ENCODE results near the gene CMIP. TPM values are rescaled to one million over a fixed set of nuclear protein-coding genes. Genes with fewer than 3 reads are reported as not detected.

CMIP gene
- polyA plus RNA-seq, 1 donor from 2014 or later = 15.1 TPM

DNA sequence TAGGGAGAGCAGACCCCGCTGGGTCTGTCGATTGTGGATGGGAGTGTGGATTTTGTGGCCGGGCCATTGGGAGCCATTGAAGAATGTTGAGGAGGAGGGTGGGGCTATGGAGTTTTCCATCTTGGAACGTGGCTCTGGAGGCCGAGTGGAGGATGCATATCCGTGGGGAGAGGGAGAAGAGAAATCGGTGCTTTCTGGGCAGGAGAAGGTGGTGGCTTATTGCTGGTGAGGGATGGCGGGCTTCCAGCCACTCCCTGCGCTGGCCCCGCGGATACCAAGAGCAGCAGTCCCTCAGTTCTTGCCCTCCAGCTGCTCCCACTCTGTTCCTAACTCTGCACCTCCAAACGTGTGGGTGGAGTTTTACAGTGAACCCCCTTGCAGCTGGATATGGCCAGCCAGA is 162.4 kb downstream of the CMIP start:
- Histone ChIP-seq H3K79me2 (replicated peaks; ENCODE audit: insufficient read depth, low read length) (peaks cover 20% of the 10 kb centered on the region), H3K9me3 (ENCODE audit: low read length) (no peaks in the 10 kb centered on the region), H3K27ac (ENCODE audit: low read length) (no peak overlapping the region), H3K27me3 (ENCODE audit: insufficient read depth, low read depth, low read length) (no peaks in the 10 kb centered on the region), H3K9me2 (ENCODE audit: insufficient read depth, low read length) (no peaks in the 10 kb centered on the region), H3K4me2 (ENCODE audit: low read length) (no peak overlapping the region), H4K20me1 (ENCODE audit: insufficient read depth) (no peaks in the 10 kb centered on the region), H3K4me3 (ENCODE audit: low read length) (no peak overlapping the region), H2AFZ (ENCODE audit: low read depth, low read length) (no peak overlapping the region), H3K9ac (ENCODE audit: low read length) (no peak overlapping the region), H3F3A (ENCODE audit: insufficient read depth, low read length, poor library complexity, severe bottlenecking) (no peaks in the 10 kb centered on the region), H3K36me3 (ENCODE audit: insufficient read depth, low read length) (peaks cover 13% of the 10 kb centered on the region)
- TF ChIP-seq SMC3 (conservative IDR thresholded peaks at IDR 0.05; ENCODE audit: poor library complexity) (no peak), EZH2 (IDR thresholded peaks at IDR 0.05; ENCODE audit: borderline replicate concordance, insufficient read depth, low read length, poor library complexity, severe bottlenecking) (no peak), EP300 (conservative IDR thresholded peaks at IDR 0.05; ENCODE audit: poor library complexity, severe bottlenecking) (no peak), POLR2AphosphoS5 (IDR thresholded peaks at IDR 0.05) (no peak), MXI1 (conservative IDR thresholded peaks at IDR 0.05; ENCODE audit: poor library complexity, severe bottlenecking) (no peak), RAD21 (conservative IDR thresholded peaks at IDR 0.05) (no peak), TAF1 (IDR thresholded peaks at IDR 0.05; ENCODE audit: low read depth) (no peak)
- TF ChIP-seq, protein P1, sequence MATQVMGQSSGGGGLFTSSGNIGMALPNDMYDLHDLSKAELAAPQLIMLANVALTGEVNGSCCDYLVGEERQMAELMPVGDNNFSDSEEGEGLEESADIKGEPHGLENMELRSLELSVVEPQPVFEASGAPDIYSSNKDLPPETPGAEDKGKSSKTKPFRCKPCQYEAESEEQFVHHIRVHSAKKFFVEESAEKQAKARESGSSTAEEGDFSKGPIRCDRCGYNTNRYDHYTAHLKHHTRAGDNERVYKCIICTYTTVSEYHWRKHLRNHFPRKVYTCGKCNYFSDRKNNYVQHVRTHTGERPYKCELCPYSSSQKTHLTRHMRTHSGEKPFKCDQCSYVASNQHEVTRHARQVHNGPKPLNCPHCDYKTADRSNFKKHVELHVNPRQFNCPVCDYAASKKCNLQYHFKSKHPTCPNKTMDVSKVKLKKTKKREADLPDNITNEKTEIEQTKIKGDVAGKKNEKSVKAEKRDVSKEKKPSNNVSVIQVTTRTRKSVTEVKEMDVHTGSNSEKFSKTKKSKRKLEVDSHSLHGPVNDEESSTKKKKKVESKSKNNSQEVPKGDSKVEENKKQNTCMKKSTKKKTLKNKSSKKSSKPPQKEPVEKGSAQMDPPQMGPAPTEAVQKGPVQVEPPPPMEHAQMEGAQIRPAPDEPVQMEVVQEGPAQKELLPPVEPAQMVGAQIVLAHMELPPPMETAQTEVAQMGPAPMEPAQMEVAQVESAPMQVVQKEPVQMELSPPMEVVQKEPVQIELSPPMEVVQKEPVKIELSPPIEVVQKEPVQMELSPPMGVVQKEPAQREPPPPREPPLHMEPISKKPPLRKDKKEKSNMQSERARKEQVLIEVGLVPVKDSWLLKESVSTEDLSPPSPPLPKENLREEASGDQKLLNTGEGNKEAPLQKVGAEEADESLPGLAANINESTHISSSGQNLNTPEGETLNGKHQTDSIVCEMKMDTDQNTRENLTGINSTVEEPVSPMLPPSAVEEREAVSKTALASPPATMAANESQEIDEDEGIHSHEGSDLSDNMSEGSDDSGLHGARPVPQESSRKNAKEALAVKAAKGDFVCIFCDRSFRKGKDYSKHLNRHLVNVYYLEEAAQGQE (IDR thresholded peaks at IDR 0.05; ENCODE audit: borderline replicate concordance) = no peak
- TF ChIP-seq, protein P2, sequence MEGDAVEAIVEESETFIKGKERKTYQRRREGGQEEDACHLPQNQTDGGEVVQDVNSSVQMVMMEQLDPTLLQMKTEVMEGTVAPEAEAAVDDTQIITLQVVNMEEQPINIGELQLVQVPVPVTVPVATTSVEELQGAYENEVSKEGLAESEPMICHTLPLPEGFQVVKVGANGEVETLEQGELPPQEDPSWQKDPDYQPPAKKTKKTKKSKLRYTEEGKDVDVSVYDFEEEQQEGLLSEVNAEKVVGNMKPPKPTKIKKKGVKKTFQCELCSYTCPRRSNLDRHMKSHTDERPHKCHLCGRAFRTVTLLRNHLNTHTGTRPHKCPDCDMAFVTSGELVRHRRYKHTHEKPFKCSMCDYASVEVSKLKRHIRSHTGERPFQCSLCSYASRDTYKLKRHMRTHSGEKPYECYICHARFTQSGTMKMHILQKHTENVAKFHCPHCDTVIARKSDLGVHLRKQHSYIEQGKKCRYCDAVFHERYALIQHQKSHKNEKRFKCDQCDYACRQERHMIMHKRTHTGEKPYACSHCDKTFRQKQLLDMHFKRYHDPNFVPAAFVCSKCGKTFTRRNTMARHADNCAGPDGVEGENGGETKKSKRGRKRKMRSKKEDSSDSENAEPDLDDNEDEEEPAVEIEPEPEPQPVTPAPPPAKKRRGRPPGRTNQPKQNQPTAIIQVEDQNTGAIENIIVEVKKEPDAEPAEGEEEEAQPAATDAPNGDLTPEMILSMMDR (IDR thresholded peaks at IDR 0.05; ENCODE audit: poor library complexity, severe bottlenecking) = no peak

DNA sequence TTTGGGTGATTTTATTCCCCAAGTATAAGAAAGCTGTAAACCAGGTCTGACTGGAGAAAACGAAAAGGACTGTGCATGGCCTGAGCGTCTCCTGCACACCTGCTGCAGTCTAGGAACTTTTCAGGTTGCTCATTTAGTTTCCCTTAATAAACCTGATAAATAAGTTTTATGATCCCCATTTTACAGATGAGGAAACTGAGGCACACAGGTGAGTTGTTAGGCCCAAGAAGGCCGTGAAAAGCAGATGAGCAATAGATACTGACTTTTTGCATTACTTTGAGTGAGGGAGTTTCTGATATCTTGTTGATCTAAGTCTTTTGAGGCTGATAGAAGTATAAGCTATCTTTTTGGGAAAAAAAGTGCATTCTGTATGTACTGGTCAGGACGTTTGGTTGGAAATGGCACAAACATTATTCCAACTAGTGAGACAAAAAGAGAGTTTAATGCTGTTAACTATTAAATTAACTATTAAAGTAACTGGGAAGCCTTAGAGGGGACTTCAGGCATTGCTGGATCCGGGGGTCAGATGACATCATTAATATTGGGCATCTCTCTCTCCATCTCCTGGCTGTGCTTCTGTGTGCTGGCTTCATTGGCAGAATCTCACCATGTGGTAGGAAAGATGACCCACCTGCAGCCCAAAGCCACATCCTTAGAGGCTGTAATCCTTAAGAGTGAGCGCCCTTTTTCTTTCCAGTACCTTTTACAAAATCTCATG is 163.4 kb downstream of the CMIP start:
- no peak overlapping the region for H3K4me2 ChIP-seq (ENCODE audit: low read length)
- H3K79me2 ChIP-seq (replicated peaks; ENCODE audit: insufficient read depth, low read length) = peaks cover 20% of the 10 kb centered on the region
- H4K20me1 ChIP-seq (ENCODE audit: insufficient read depth) = no peaks in the 10 kb centered on the region
- TF ChIP-seq EZH2 (IDR thresholded peaks at IDR 0.05; ENCODE audit: borderline replicate concordance, insufficient read depth, low read length, poor library complexity, severe bottlenecking) = no peak
- TF ChIP-seq SMC3 (conservative IDR thresholded peaks at IDR 0.05; ENCODE audit: poor library complexity) = no peak
- no peak for TF ChIP-seq RAD21 (conservative IDR thresholded peaks at IDR 0.05)
- TF ChIP-seq MXI1 (conservative IDR thresholded peaks at IDR 0.05; ENCODE audit: poor library complexity, severe bottlenecking) = no peak
- TF ChIP-seq, protein P2 (IDR thresholded peaks at IDR 0.05; ENCODE audit: poor library complexity, severe bottlenecking) = no peak
- TF ChIP-seq, protein P1 (IDR thresholded peaks at IDR 0.05; ENCODE audit: borderline replicate concordance) = no peak
- H3K4me3 ChIP-seq (ENCODE audit: low read length) = no peak overlapping the region
- H3K9me2 ChIP-seq (ENCODE audit: insufficient read depth, low read length) = no peaks in the 10 kb centered on the region
- H3K27me3 ChIP-seq (ENCODE audit: insufficient read depth, low read depth, low read length) = no peaks in the 10 kb centered on the region
- no peak overlapping the region for H2AFZ ChIP-seq (ENCODE audit: low read depth, low read length)
- H3K9ac ChIP-seq (ENCODE audit: low read length) = no peak overlapping the region
- no peak overlapping the region for H3K27ac ChIP-seq (ENCODE audit: low read length)
- H3F3A ChIP-seq (ENCODE audit: insufficient read depth, low read length, poor library complexity, severe bottlenecking) = no peaks in the 10 kb centered on the region
- H3K9me3 ChIP-seq (ENCODE audit: low read length) = no peaks in the 10 kb centered on the region
- peaks cover 13% of the 10 kb centered on the region for H3K36me3 ChIP-seq (ENCODE audit: insufficient read depth, low read length)
